HFF-Myc (cell line): Measurements from ENCODE around the gene RPH3AL.

ENCODE experiments used
- DNase-seq: peaks from one replicate; pipeline ENCODE4 v3.0.0-alpha.2; 2011; ENCODE audit warnings: low read depth; ENCODE audit errors: extremely low read depth
- H3K4me3 ChIP-seq: replicated peaks from 2 replicates; pipeline ENCODE4 v1.5.1; 2011; ENCODE audit warnings: low read depth, mild to moderate bottlenecking, control low read depth, low read length
- CTCF ChIP-seq: IDR thresholded peaks from 2 replicates; pipeline ENCODE4 v1.5.1; 2012; ENCODE audit warnings: mild to moderate bottlenecking, low read depth, low read length, control low read depth; ENCODE audit errors: missing control alignments

The RPH3AL gene

GRCh38 chr17:347309-347899, 5.2 kb downstream of the RPH3AL start:
- no peak overlapping the region for H3K4me3 ChIP-seq
- no peak for TF ChIP-seq CTCF
- DNase-seq = no peak

DNA sequence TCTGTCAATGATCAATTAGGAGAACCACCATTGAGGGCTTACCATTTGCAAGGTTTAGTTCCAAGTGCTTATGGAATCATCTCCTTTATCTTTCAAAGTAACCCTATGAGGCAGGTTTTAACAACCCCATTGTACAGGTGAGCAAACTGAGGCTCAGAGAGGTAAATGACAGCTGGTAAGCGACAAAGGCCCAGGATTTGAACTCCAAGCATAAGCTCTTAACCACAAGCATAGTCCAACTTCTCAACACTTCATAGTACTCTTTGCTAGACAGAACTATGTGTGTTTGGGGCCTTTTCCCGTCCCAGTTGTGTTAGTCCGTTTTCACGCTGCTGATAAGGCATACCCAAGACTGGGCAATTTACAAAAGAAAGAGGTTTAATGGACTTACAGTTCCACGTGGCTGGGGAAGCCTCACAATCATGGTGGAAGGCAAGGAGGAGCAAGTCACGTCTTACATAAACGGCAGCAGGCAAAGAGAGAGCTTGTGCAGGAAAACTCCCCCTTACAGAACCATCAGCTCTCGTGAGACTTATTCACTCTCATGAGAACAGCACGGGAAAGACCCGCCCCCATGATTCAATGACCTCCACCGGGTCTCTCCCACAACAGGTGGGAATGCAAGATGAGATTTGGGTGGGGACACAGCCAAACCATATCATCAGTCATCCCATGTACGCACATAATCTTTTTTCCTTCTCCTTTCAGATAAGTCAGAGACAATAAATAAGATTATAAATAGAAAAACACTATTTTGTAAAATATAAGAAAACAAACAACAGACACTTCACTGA, 6.4 kb downstream of the RPH3AL start:
- no peak for DNase-seq
- H3K4me3 ChIP-seq = no peak overlapping the region
- TF ChIP-seq CTCF = no peak

DNA sequence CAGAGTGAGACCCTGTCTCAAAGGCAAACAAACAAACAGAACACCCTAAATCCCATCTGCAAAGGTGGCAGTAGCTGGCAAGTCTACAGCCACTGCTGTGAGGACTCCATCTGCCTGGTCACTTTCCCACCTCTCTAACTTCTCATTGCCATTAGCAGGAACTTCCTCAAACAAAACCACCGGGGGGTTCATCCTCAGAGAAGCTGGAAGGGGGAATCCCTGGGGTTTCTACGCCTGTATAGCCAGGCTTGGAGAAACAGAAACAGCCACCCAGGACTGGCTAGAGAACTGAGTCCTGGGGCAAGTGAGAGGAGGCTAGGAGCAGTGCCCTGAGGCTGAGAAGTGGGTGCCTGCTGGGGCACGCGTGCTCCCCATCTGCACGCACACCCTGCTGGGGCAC, 7.3 kb downstream of the RPH3AL start:
- no peak for DNase-seq
- TF ChIP-seq CTCF = no peak
- H3K4me3 ChIP-seq = no peak overlapping the region

DNA sequence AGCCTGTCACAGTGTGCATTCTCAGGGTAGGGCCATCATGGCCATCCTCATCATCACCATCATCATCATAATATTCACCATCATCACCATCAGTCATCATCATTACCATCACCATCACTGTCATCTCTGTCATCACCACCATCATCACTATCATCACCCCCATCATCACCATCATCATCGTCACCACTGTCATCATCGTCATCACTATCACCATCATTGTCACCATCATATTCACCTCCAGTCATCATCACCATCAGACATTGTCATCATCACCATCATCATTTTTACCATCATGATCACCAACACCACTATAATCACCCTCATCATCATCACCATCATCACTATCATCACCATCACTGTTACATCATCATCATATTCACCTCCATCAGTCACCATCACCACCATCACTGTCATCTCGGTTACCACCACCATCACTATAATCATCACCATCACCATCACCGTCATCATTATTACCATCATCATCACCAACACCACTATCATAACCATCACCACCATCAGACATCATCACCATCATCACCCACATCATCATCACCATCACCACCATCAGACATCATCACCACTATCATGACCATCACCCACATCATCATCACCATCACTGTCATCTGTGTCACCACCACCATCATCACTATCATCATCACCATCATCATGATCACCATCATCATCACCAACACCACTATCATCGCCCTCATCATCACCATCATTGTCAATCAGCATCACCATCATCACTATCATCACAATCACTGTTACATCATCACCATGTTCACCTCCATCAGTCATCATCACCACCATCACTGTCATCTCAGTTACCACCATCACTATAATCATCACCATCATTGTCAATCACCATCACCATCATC, 8.5 kb downstream of the RPH3AL start:
- TF ChIP-seq CTCF = no peak
- no peak for DNase-seq

DNA sequence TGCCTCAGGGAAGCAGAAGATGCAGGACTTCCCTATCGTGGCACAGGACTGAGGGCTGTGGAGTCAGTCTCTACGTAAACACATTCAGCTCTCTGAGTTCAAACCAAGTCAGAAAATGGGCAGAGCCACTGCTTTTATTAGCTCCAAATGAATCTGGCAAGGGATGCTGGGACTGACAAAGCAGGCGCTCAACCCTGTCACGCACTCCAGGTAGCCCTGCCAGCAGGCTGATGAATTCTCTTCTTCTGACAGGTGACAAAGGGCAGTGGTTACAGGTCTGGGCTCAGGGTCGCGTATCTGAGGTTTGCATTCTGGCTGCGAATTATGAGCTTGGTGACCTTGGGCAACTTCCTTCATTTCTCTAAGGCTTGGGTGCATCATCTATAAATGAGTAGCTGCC, 9.4 kb downstream of the RPH3AL start:
- no peak for TF ChIP-seq CTCF
- no peak for DNase-seq
- no peak overlapping the region for H3K4me3 ChIP-seq

More for the DNA sequence above, 8.5 kb downstream of the RPH3AL start:
- H3K4me3 ChIP-seq = no peak overlapping the region

DNA sequence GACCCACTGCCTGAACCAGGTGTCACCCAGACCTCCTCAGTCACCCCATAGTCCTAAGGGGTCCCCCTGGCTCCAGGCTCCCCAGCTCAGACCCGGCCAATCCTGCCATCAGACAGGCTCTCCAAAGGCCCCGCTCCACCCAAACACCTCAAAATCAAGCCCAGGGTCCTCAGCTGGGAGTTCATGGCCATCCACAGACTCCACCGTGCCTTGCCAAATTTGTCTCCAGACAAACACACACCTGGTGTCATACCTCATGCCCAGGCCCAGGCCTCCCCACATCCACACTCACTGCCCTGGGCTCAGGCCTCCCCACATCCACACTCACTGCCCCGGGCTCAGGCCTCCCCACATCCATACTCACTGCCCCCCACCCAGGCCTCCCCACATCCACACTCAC, 12.5 kb downstream of the RPH3AL start:
- TF ChIP-seq CTCF = no peak
- DNase-seq = no peak
- H3K4me3 ChIP-seq = no peak overlapping the region
